OCI-LY7 (cell line): Measurements from ENCODE around the gene CIB1.

Experiments used
- EZH2phosphoT487 ChIP-seq: fragments of 200-600 bp; sonication (generic); IDR thresholded peaks from 2 replicates; pipeline ENCODE4 v1.6.1; 2018; ENCODE audit warnings: low read depth, borderline replicate concordance, mild to moderate bottlenecking, mixed run types, antibody characterized with exemption, low read length, moderate library complexity, mixed read lengths
- TF ChIP-seq, protein P1 (sequence below): fragments of 200-600 bp; sonication (generic); conservative IDR thresholded peaks from 2 replicates; pipeline ENCODE4 v1.5.1; 2014; ENCODE audit warnings: mild to moderate bottlenecking, antibody characterized with exemption, low read length, moderate library complexity, mixed read lengths

DNA sequence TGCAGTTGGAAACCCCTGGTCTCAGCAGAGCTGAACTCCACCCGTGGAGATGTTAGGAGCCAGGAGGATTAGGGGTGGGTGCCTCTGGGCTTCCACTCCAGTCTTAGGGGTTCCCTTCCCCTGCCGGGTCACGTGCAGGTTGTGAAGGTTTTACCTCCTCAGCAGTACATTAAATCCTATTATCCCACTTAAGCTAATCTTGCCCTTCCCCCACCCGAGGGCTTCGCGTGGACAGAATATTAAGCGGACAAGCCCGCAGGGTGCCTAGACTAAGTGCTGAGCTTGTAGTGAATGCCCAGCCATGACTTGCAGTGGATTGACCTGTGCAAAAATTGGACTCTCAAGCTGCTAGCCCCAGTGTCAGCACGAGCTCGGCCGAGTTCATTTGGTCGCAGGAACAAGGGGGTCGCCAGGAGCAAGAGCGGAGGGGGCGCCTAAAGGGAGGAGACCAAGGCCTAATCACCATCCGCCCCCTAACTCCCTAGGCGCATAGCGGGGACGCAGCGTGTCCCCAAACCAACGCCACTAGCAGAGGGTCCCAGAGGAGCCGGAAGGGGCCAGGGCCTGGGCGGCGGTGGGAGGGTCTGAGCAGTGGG, 33.1 kb downstream of the CIB1 start:
- TF ChIP-seq, protein P1, sequence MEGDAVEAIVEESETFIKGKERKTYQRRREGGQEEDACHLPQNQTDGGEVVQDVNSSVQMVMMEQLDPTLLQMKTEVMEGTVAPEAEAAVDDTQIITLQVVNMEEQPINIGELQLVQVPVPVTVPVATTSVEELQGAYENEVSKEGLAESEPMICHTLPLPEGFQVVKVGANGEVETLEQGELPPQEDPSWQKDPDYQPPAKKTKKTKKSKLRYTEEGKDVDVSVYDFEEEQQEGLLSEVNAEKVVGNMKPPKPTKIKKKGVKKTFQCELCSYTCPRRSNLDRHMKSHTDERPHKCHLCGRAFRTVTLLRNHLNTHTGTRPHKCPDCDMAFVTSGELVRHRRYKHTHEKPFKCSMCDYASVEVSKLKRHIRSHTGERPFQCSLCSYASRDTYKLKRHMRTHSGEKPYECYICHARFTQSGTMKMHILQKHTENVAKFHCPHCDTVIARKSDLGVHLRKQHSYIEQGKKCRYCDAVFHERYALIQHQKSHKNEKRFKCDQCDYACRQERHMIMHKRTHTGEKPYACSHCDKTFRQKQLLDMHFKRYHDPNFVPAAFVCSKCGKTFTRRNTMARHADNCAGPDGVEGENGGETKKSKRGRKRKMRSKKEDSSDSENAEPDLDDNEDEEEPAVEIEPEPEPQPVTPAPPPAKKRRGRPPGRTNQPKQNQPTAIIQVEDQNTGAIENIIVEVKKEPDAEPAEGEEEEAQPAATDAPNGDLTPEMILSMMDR = no peak
- no peak for TF ChIP-seq EZH2phosphoT487
